Parietal lobe (tissue), 2 donors: ENCODE results near the gene RFXANK. TPM values are rescaled to one million over a fixed set of nuclear protein-coding genes. Genes with fewer than 3 reads are reported as not detected.

Experiments used
- small RNA-seq: library from RNA; depleted of rRNA; stranded (forward); fragments of <200 nt; gene quantifications from one replicate; pipeline ENCODE3, GENCODE V24; 2014; ENCODE audit warnings: low replicate concordance
- total RNA-seq: library from RNA; depleted of rRNA; stranded (reverse); fragments of >200 nt; gene quantifications from one replicate; pipeline ENCODE4 v1.2.3, GENCODE V29; 2014

The RFXANK gene, protein sequence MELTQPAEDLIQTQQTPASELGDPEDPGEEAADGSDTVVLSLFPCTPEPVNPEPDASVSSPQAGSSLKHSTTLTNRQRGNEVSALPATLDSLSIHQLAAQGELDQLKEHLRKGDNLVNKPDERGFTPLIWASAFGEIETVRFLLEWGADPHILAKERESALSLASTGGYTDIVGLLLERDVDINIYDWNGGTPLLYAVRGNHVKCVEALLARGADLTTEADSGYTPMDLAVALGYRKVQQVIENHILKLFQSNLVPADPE
- total RNA-seq = 16.3 TPM

GRCh38 chr19:19192078-19192882, at the start of gene RFXANK, which contains the start of gene BORCS8:
Gene RFXANK (plus strand): TSS chr19:19192258. CDS start chr19:19193947, 1,689 bp downstream.
Gene BORCS8 (minus strand): TSS chr19:19192152. CDS start chr19:19192117, 35 bp downstream.

GRCh38 chr19:19170053-19170872, 21.8 kb upstream of the RFXANK start, which contains the start of gene MEF2B:
Gene MEF2B (minus strand): TSS chr19:19170263. CDS start chr19:19150735, 19,528 bp downstream.

DNA sequence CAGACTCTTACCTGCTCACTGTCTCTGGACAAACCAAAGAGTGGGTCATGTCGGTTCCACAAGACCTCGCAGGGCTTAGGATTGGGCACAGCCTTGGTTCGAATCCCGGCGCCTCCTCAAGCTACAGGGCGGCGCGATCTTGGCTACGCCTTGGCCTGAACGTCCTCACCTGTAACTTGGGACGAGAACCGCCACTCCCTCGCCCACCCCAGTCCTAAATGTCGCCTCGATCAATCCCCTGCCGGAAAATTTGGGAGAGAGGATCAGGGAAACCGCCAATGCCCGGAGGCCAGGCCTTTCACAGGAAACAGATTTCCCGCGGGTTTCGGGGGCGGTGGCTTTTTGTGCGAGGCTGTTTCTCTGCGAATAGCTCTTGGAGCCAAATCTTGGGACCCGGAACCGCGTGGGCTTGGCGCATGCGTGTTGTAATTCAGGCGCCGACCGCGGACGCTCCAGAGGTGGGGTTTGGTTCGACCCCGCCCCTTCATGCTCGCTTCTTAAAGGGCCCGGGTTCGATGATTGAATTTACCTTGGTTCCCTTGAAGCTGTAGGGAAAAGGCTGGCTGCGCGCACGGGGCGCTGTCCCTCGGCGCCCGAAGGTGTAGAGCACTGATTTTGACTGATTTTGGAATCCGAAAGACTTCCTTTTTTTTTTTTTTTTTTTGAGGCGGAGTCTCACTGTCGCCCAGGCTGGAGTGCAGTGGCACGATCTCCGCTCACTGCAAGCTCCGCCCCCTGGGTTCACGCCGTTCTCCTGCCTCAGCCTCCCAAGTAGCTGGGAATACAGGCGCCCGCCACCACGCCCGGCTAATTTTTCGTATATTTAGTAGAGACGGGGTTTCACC, 11.2 kb downstream of the RFXANK start, which contains the start of gene NR2C2AP:
TSS of gene NR2C2AP (minus strand) at position 403 of the 845 bp plus-strand sequence. CDS start at position 49, 354 bp downstream.

DNA sequence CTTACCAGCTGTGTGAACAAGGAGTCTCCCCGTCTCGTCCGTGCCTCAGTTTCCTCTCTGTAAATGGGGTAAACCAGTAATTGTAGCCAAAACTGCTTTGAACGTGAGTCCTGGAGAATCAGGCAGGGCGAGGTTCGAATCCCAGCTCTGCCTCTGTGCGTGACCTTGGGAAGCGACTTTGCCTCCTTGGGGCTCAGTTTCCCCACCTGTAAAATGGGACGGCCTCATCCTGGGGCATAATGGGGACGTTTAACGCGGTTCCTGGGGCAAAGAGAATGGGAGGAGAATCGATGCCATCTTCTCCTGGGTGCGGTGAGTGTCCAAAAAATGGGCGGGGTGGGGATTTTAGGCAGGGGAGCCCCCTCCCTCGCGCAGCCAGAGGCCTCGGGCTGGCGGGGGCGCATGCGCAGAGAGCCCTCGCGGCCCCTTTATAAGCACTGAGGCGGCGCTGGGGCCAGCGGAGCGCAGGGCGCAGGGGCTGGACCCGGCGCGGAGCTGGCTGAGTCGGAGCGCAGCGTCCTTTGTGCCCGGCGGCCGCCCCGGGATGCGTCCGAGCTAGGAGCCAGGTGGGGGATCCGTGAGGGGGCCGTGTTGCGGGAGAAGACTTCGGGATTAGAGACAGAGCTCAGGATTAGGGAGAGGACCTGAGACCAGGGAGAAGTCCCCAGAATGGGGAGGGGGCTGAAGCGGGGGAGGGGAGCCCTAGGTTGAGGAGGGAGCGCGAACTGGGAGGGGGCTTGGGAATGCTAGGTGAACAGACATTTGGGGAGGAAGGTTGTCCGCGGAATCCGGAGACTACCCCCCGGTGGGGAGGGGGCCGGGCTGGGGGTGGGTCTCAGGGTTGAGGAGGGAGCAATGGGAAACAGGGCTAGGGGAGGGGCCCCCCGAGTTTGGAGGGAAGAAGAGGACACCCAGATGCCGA, 19.7 kb downstream of the RFXANK start, which contains the start of gene NCAN:
TSS of gene NCAN (plus strand) at position 460 of the 922 bp plus-strand sequence. CDS start 4,996 bp downstream, outside the sequence.

Small RNAs within 50 kb of the gene (small RNA-seq; reads per million reads assigned to genes)
- gene RNU6-1028P = not detected

Other genes starting within 250 kb of the RFXANK start
- gene SUGP2, start 158.7 kb upstream of the RFXANK start, total RNA-seq = 145 TPM
- gene ARMC6, start 158.7 kb upstream of the RFXANK start, total RNA-seq = 56.0 TPM
- gene SLC25A42, start 128.3 kb upstream of the RFXANK start, total RNA-seq = 16.3 TPM
- gene TMEM161A, start 53.8 kb upstream of the RFXANK start, total RNA-seq = 9.1 TPM
- gene MEF2B, start 22.0 kb upstream of the RFXANK start, total RNA-seq = 0.31 TPM
- gene BORCS8, start 106 bp upstream of the RFXANK start, total RNA-seq = 21.9 TPM
- 13.1 TPM for gene NR2C2AP, start 11.2 kb downstream of the RFXANK start, total RNA-seq
- 257 TPM for gene NCAN, start 19.7 kb downstream of the RFXANK start, total RNA-seq
- 0.31 TPM for gene TM6SF2, start 81.0 kb downstream of the RFXANK start, total RNA-seq
- gene SUGP1, start 128.3 kb downstream of the RFXANK start, total RNA-seq = 35.7 TPM
- 76.4 TPM for gene MAU2, start 128.6 kb downstream of the RFXANK start, total RNA-seq
- 13.5 TPM for gene GATAD2A, start 213.4 kb downstream of the RFXANK start, total RNA-seq